H1 (cell line): Measurements from ENCODE around the gene PSMC4. TPM values are rescaled to one million over a fixed set of nuclear protein-coding genes. Genes with fewer than 3 reads are reported as not detected.

ENCODE experiments used
- CTCF ChIA-PET: fragments of 300-600 bp; sonication (Branson Sonifier 250); formaldehyde crosslinking; loops from one replicate; lab custom pipeline; 2021; ENCODE audit not compliant: partially characterized antibody; lab: Charles Lee
- POLR2A ChIA-PET: fragments of 300-600 bp; sonication (Branson Sonifier 250); formaldehyde crosslinking; loops from one replicate; lab custom pipeline; 2021; ENCODE audit warnings: inconsistent platforms; ENCODE audit not compliant: partially characterized antibody; lab: Charles Lee
- DNase-seq, 2 experiments: peaks; one replicate each; pipeline versions ENCODE4 v3.0.0 to v3.0.0-alpha.2; 2010 to 2022; ENCODE audit warnings: low spot score in 2 of 2, low read depth in 1 of 2, mixed read lengths in 1 of 2
- FAIRE-seq: peaks from 2 replicates; lab custom pipeline; 2011; peaks lifted over from hg19 to GRCh38; lab: Jason Lieb, UNC
- H2AFZ ChIP-seq: 2 replicates; pipeline ENCODE4 v1.8.1; 2012; ENCODE audit warnings: low read length, inconsistent platforms
- H2AK5ac ChIP-seq: 2 replicates; pipeline ENCODE4 v1.6.1; 2013; ENCODE audit warnings: low read depth, low read length
- H2BK120ac ChIP-seq: replicated peaks from 2 replicates; pipeline ENCODE3; 2013; ENCODE audit warnings: low read depth, low read length, inconsistent platforms
- H2BK12ac ChIP-seq: 2 replicates; pipeline ENCODE4 v1.6.1; 2013; ENCODE audit warnings: low read depth, low read length
- H2BK15ac ChIP-seq: 2 replicates; pipeline ENCODE4 v1.6.1; 2013; ENCODE audit warnings: low read length
- H2BK20ac ChIP-seq: 2 replicates; pipeline ENCODE4 v1.6.1; 2013; ENCODE audit warnings: low read length
- H2BK5ac ChIP-seq: 2 replicates; pipeline ENCODE4 v1.6.1; 2013; ENCODE audit warnings: low read depth, low read length
- H3K14ac ChIP-seq: 2 replicates; pipeline ENCODE4 v1.6.1; 2013; ENCODE audit warnings: inconsistent platforms; ENCODE audit not compliant: insufficient read length
- H3K18ac ChIP-seq: 2 replicates; pipeline ENCODE4 v1.6.1; 2013; ENCODE audit warnings: low read length; ENCODE audit errors: extremely low read depth
- H3K23ac ChIP-seq: 2 replicates; pipeline ENCODE4 v1.6.1; 2013; ENCODE audit warnings: inconsistent platforms; ENCODE audit not compliant: insufficient read length
- H3K23me2 ChIP-seq: 2 replicates; pipeline ENCODE4 v1.6.1; 2013; ENCODE audit warnings: low read depth, low read length
- H3K27ac ChIP-seq: 2 replicates; pipeline ENCODE4 v1.6.1; 2011; ENCODE audit warnings: low read depth, low read length, inconsistent platforms
- H3K27me3 ChIP-seq, 4 experiments: replicated peaks in 1 of 4; 1 replicate in 1 of 4; 2 replicates in 3 of 4; pipeline versions ENCODE4 v1.6.1 to v1.8.1; 2011 to 2013; ENCODE audit warnings: low read length in 3 of 4, mild to moderate bottlenecking in 3 of 4, inconsistent platforms in 2 of 4, mixed read lengths in 2 of 4, moderate library complexity in 1 of 4; ENCODE audit not compliant: control insufficient read depth in 3 of 4, insufficient read depth in 3 of 4; ENCODE audit errors: extremely low read depth in 1 of 4
- H3K36me3 ChIP-seq, 4 experiments: 2 replicates each; pipeline versions ENCODE4 v1.6.1 to v1.8.1; 2011 to 2013; ENCODE audit warnings: mild to moderate bottlenecking in 4 of 4, low read length in 3 of 4, moderate library complexity in 2 of 4, control low read depth in 1 of 4, inconsistent platforms in 1 of 4; ENCODE audit not compliant: insufficient read depth in 4 of 4, control insufficient read depth in 2 of 4
- H3K4ac ChIP-seq: replicated peaks from 2 replicates; pipeline ENCODE3; 2013; ENCODE audit warnings: low read length, low read depth, mixed read lengths, inconsistent platforms; ENCODE audit not compliant: insufficient read length
- H3K4me1 ChIP-seq, 4 experiments: replicated peaks in 1 of 4; 1 replicate in 1 of 4; 2 replicates in 3 of 4; pipeline versions ENCODE4 v1.6.1 to v1.8.1; 2011 to 2013; ENCODE audit warnings: low read length in 3 of 4, inconsistent platforms in 2 of 4, mixed read lengths in 1 of 4; ENCODE audit not compliant: insufficient read depth in 4 of 4, control insufficient read depth in 3 of 4
- H3K4me2 ChIP-seq, 2 experiments: 2 replicates each; pipeline versions ENCODE4 v1.6.1 to v1.8.1; 2011 to 2013; ENCODE audit warnings: low read depth in 2 of 2, low read length in 2 of 2, control low read depth in 1 of 2, inconsistent platforms in 1 of 2, mild to moderate bottlenecking in 1 of 2; ENCODE audit not compliant: insufficient read depth in 1 of 2
- H3K4me3 ChIP-seq, 4 experiments: fragments of 200-600, 300-600 bp in 1 of 4; sonication (generic), shearing (Covaris generic), sonication (Bioruptor Twin) in 1 of 4; 2 replicates each; pipeline versions ENCODE4 v1.5.1 to v1.8.1; 2011 to 2016; ENCODE audit warnings: low read length in 4 of 4, low read depth in 3 of 4, control low read depth in 2 of 4, inconsistent platforms in 2 of 4, mild to moderate bottlenecking in 2 of 4, mixed read lengths in 1 of 4, moderate library complexity in 1 of 4; ENCODE audit not compliant: insufficient read depth in 2 of 4; ENCODE audit errors: extremely low read depth in 1 of 4
- H3K56ac ChIP-seq: replicated peaks from 2 replicates; pipeline ENCODE3; 2013; ENCODE audit warnings: low read depth, mild to moderate bottlenecking, mixed read lengths, low read length, inconsistent platforms; ENCODE audit not compliant: insufficient read length
- H3K79me1 ChIP-seq: 2 replicates; pipeline ENCODE4 v1.6.1; 2013; ENCODE audit warnings: low read depth, low read length, control low read depth
- H3K79me2 ChIP-seq, 2 experiments: 2 replicates each; pipeline versions ENCODE4 v1.6.1 to v1.8.1; 2012 to 2013; ENCODE audit warnings: low read length in 2 of 2, mild to moderate bottlenecking in 2 of 2, inconsistent platforms in 1 of 2; ENCODE audit not compliant: insufficient read depth in 2 of 2, control insufficient read depth in 1 of 2
- H3K9ac ChIP-seq, 4 experiments: replicated peaks in 1 of 4; 1 replicate in 1 of 4; 2 replicates in 3 of 4; pipeline versions ENCODE4 v1.6.1 to v1.8.1; 2011 to 2013; ENCODE audit warnings: low read depth in 3 of 4, low read length in 3 of 4, control low read depth in 2 of 4, mild to moderate bottlenecking in 2 of 4, moderate library complexity in 2 of 4, inconsistent platforms in 1 of 4; ENCODE audit errors: extremely low read depth in 1 of 4
- H3K9me3 ChIP-seq, 2 experiments: 2 replicates each; pipeline versions ENCODE4 v1.6.1 to v1.8.1; 2012 to 2013; ENCODE audit warnings: mild to moderate bottlenecking in 2 of 2, moderate library complexity in 2 of 2, control low read depth in 1 of 2, inconsistent platforms in 1 of 2, low read depth in 1 of 2, low read length in 1 of 2, mixed read lengths in 1 of 2; ENCODE audit not compliant: insufficient read depth in 2 of 2
- H4K20me1 ChIP-seq, 2 experiments: replicated peaks in 1 of 2; 2 replicates each; pipeline versions ENCODE3 to v1.8.1; 2011 to 2013; ENCODE audit warnings: inconsistent platforms in 2 of 2, low read length in 2 of 2, mild to moderate bottlenecking in 1 of 2; ENCODE audit not compliant: insufficient read depth in 2 of 2, control insufficient read depth in 1 of 2
- H4K5ac ChIP-seq: 2 replicates; pipeline ENCODE4 v1.6.1; 2013; ENCODE audit warnings: low read length, low read depth, mixed read lengths, inconsistent platforms; ENCODE audit not compliant: insufficient read length
- H4K8ac ChIP-seq: 2 replicates; pipeline ENCODE4 v1.8.0; 2013; ENCODE audit warnings: mild to moderate bottlenecking, moderate library complexity, low read length, inconsistent platforms; ENCODE audit not compliant: insufficient read depth; ENCODE audit errors: extremely low read depth
- H4K91ac ChIP-seq: replicated peaks from 2 replicates; pipeline ENCODE3; 2013; ENCODE audit warnings: low read length, mixed read lengths, inconsistent platforms; ENCODE audit not compliant: insufficient read length
- CTCF ChIP-seq, 3 experiments: IDR thresholded peaks; 1 replicate in 2 of 3; 2 replicates in 1 of 3; pipeline versions ENCODE4 v1.5.1 to v1.6.1; 2011; ENCODE audit warnings: low read length in 3 of 3, mild to moderate bottlenecking in 3 of 3, inconsistent platforms in 2 of 3, low read depth in 1 of 3, moderate library complexity in 1 of 3; ENCODE audit not compliant: insufficient read depth in 1 of 3; ENCODE audit errors: control extremely low read depth in 1 of 3
- KDM4A ChIP-seq: IDR thresholded peaks from one replicate; pipeline ENCODE4 v1.7.1; 2012; ENCODE audit warnings: low read depth, mild to moderate bottlenecking, moderate library complexity, low read length, inconsistent platforms; ENCODE audit not compliant: severe bottlenecking
- PHF8 ChIP-seq: fragments of 200-600 bp; sonication (generic); conservative IDR thresholded peaks from 2 replicates; pipeline ENCODE4 v1.7.1; 2012; ENCODE audit warnings: low read depth, mild to moderate bottlenecking, inconsistent platforms, low read length, moderate library complexity
- POLR2A ChIP-seq, 2 experiments: IDR thresholded peaks; 1 replicate in 1 of 2; 2 replicates in 1 of 2; pipeline ENCODE4 v1.6.1; 2011; ENCODE audit warnings: low read depth in 2 of 2, low read length in 2 of 2, mild to moderate bottlenecking in 2 of 2; ENCODE audit errors: control extremely low read depth in 1 of 2
- TAF1 ChIP-seq: IDR thresholded peaks from 2 replicates; pipeline ENCODE4 v1.6.1; 2011; ENCODE audit warnings: mild to moderate bottlenecking, low read depth, low read length
- WGBS, 2 experiments: shearing (Covaris generic) in 1 of 2; methylation state at CpG; one replicate each; pipeline versions ENCODE4 v1.1.6 to v1.1.7; 2013 to 2015; ENCODE audit warnings: low lambda C conversion rate in 2 of 2, mixed read lengths in 2 of 2, inconsistent platforms in 1 of 2, low coverage in 1 of 2, missing lambda C conversion rate in 1 of 2; ENCODE audit not compliant: insufficient replicate concordance in 2 of 2, insufficient coverage in 1 of 2, insufficient read length in 1 of 2; ENCODE audit errors: extremely low coverage in 1 of 2, missing lambda C conversion rate in 1 of 2; 5-methylcytosine and 5-hydroxymethylcytosine counted together
- long read RNA-seq, 2 experiments: library from RNA in 1 of 2; library from capped mRNA in 1 of 2; stranded (forward); transcript quantifications; one replicate each; pipeline ENCODE4 v2.0.0, GENCODE V29; 2021; ENCODE audit warnings: inconsistent platforms in 1 of 2
- polyA minus RNA-seq, 3 experiments: library from RNA; depleted of rRNA, polyadenylated mRNA; stranded (reverse); fragments of >200 nt; gene quantifications; 1 replicate in 2 of 3; 2 replicates in 1 of 3; pipeline ENCODE4 v1.2.3, GENCODE V29; 2011
- polyA plus RNA-seq, 7 experiments: library from polyadenylated mRNA; depleted of rRNA in 3 of 7; stranded (reverse) in 5 of 7; unstranded in 2 of 7; fragments of >200 nt in 5 of 7; fragments of 200-250 nt in 2 of 7; gene quantifications; 1 replicate in 5 of 7; 2 replicates in 1 of 7; 4 replicates in 1 of 7; pipeline versions ENCODE4 v1.2.1 to v1.2.3, GENCODE V29; 2011 to 2013; ENCODE audit warnings: missing spikeins in 2 of 7, mixed read lengths in 2 of 7
- total RNA-seq: library from RNA; stranded (reverse); fragmentation: NEBNext Ultra II Directional; extraction: Animal tissue kit (Norgen Biotek cat#: 25700); gene quantifications from 2 replicates; pipeline ENCODE4 v1.2.1, GENCODE V29; 2021

The PSMC4 gene
- total RNA-seq (126 and 127 TPM in 2 replicates), polyA plus RNA-seq (2011; rRNA removed) (116 and 148 TPM in 2 replicates), polyA minus RNA-seq (2011; rRNA and poly(A)+ RNA removed) (48.7 and 77.4 TPM in 2 replicates)
- 128 TPM for polyA plus RNA-seq (2011; cell fraction: cytosol; rRNA removed)
- polyA plus RNA-seq (2011; cell fraction: nucleus; rRNA removed): 158 TPM
- 130 to 163 TPM (median 157 TPM) in 4 replicates for polyA plus RNA-seq (2012, experiment 1 of 2)
- polyA plus RNA-seq (2012, experiment 2 of 2): 164 TPM
- 79.2 TPM for polyA plus RNA-seq (2013, experiment 1 of 2)
- 73.0 TPM for polyA plus RNA-seq (2013, experiment 2 of 2)
- polyA minus RNA-seq (2011; cell fraction: cytosol; rRNA and poly(A)+ RNA removed): 70.6 TPM
- 36.8 TPM for polyA minus RNA-seq (2011; cell fraction: nucleus; rRNA and poly(A)+ RNA removed)
- long read RNA-seq, experiment 1, transcript PSMC4-201 (11 exons, 1,591 nt): major isoform, 52 of 106 reads
- long read RNA-seq, experiment 1, partial matches to known transcripts: 47 of 106 reads
- long read RNA-seq, experiment 1, other reads (novel, unspliced or antisense): 6 of 106 reads
- long read RNA-seq, experiment 2, partial matches to known transcripts: 4 of 7 reads
- long read RNA-seq, experiment 2, other reads (novel, unspliced or antisense): 1 of 7 reads

DNA sequence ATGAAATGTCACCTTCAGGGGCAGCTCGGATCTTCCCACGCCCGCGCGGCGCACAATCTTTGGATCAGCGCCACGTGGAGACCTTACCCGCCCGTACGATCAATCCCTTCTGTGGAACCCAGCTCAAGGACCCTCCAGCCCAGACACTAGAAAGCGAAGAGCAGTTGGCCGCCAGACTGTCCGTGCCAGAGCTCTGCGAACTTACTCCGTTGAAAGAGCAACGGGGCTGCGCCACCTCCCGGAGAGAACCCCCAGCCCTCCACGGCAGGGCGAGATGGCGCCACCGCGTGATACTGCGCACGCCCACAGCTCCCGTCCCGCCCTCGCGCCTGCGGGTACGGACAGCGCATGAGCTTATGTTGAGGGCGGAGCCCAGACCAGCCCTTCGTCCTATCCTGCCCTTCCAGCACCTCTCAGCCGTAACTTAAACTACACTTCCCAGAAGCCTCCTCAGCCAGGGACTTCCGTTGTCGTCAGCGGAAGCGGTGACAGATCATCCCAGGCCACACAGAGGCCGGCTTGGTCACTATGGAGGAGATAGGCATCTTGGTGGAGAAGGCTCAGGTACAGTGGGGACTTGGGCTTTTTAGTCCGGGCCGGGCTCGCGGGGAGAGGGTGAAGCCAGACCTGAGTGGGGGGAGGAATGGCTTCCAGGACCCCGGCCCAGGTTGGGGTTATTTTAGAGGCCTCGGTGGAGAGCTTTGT is at the start of gene PSMC4:
TSS of gene PSMC4 (plus strand) at position 491 of the 705 bp plus-strand sequence. CDS start at position 529, 38 bp downstream.
- Histone ChIP-seq H3K4ac (no peak within 1 kb of the TSS), H3K23ac (no peak within 1 kb of the TSS), H3K27me3 (no peaks in the 10 kb centered on the region), H2BK12ac (no peak within 1 kb of the TSS), H2BK20ac (no peak within 1 kb of the TSS), H3K14ac (no peak within 1 kb of the TSS), H3K4me1 (peaks cover 0 to 2% (median 0%) of the 10 kb centered on the region in 4 experiments; a peak in 1 of 7 replicates), H3K23me2 (peaks cover 5% of the 10 kb centered on the region), H3K27ac (peak within 1 kb of the TSS; percentile 38; the same call in 1 of the 2 replicates), H2BK5ac (peak within 1 kb of the TSS; percentile 71), H4K20me1 (peaks cover 2 to 8% of the 10 kb centered on the region in 2 experiments), H4K91ac (peak within 1 kb of the TSS; percentile 45), H4K8ac (peak within 1 kb of the TSS; percentile 66; the same call in 1 of the 2 replicates), H2BK120ac (no peak within 1 kb of the TSS), H2AK5ac (no peak within 1 kb of the TSS), H2BK15ac (no peak within 1 kb of the TSS), H3K4me3 (peak within 1 kb of the TSS; percentile 66 to 98 (median 86)), H3K36me3 (peaks cover 15 to 36% (median 22%) of the 10 kb centered on the region in 4 experiments), H3K79me2 (peaks cover 3 to 21% of the 10 kb centered on the region in 2 experiments; a peak in 3 of 4 replicates), H3K9me3 (no peaks in the 10 kb centered on the region), H4K5ac (peak within 1 kb of the TSS; percentile 8), H3K18ac (no peak within 1 kb of the TSS), H3K9ac (peak within 1 kb of the TSS; percentile 68 to 78 (median 78)), H3K4me2 (peak within 1 kb of the TSS; percentile 85 to 98), H2AFZ (peak within 1 kb of the TSS; percentile 29), H3K79me1 (peaks cover 6% of the 10 kb centered on the region; the same call in 1 of the 2 replicates), H3K56ac (peak within 1 kb of the TSS; percentile 67)
- FAIRE-seq (peak; percentile 91), DNase-seq (peak; percentile 91 to 97)
- POLR2A ChIA-PET: interaction anchor here (0.6 to 2.8 kb wide), 15 partner anchors 8 to 300 kb away, joined by 3 to 8 read pairs (median 3); partner anchors contain the start of genes MAP3K10 and ZNF546
- CTCF ChIA-PET: interaction anchor here (0.6 to 2.0 kb wide), 14 partner anchors 8 to 297 kb away, joined by 3 to 11 read pairs (median 3); partner anchors contain the start of gene TTC9B
- 1% methylated on average over 45 of the region's 47 CpGs; no CpG with 5 or more reads in 1 of the 2 experiments for WGBS, 2 experiments
- peak; percentile 70 for TF ChIP-seq TAF1
- TF ChIP-seq CTCF (IDR thresholded peaks at IDR 0.05; ENCODE audit: control extremely low read depth in 1 of 3, insufficient read depth in 1 of 3, low read depth in 1 of 3, low read length in 3 of 3): peak; percentile 62 to 79 (median 77)
- peak; percentile 80 to 82 for TF ChIP-seq POLR2A (IDR thresholded peaks at IDR 0.05; ENCODE audit: control extremely low read depth in 1 of 2, low read depth in 2 of 2, low read length in 2 of 2)
- TF ChIP-seq PHF8: peak; percentile 76
- peak; percentile 54 for TF ChIP-seq KDM4A
